H1 (cell line): ENCODE data around the gene IGLON5. TPM values are rescaled to one million over a fixed set of nuclear protein-coding genes. Genes with fewer than 3 reads are reported as not detected.

Experiments used
- CTCF ChIA-PET: fragments of 300-600 bp; sonication (Branson Sonifier 250); formaldehyde crosslinking; loops from one replicate; lab custom pipeline; 2021; ENCODE audit not compliant: partially characterized antibody; lab: Charles Lee
- POLR2A ChIA-PET: fragments of 300-600 bp; sonication (Branson Sonifier 250); formaldehyde crosslinking; loops from one replicate; lab custom pipeline; 2021; ENCODE audit warnings: inconsistent platforms; ENCODE audit not compliant: partially characterized antibody; lab: Charles Lee
- DNase-seq, 2 experiments: peaks; one replicate each; pipeline versions ENCODE4 v3.0.0 to v3.0.0-alpha.2; 2010 to 2022; ENCODE audit warnings: low spot score in 2 of 2, low read depth in 1 of 2, mixed read lengths in 1 of 2
- FAIRE-seq: peaks from 2 replicates; lab custom pipeline; 2011; peaks lifted over from hg19 to GRCh38; lab: Jason Lieb, UNC
- H2AFZ ChIP-seq: 2 replicates; pipeline ENCODE4 v1.8.1; 2012; ENCODE audit warnings: low read length, inconsistent platforms
- H2AK5ac ChIP-seq: 2 replicates; pipeline ENCODE4 v1.6.1; 2013; ENCODE audit warnings: low read depth, low read length
- H2BK120ac ChIP-seq: replicated peaks from 2 replicates; pipeline ENCODE3; 2013; ENCODE audit warnings: low read depth, low read length, inconsistent platforms
- H2BK12ac ChIP-seq: 2 replicates; pipeline ENCODE4 v1.6.1; 2013; ENCODE audit warnings: low read depth, low read length
- H2BK15ac ChIP-seq: 2 replicates; pipeline ENCODE4 v1.6.1; 2013; ENCODE audit warnings: low read length
- H2BK20ac ChIP-seq: 2 replicates; pipeline ENCODE4 v1.6.1; 2013; ENCODE audit warnings: low read length
- H2BK5ac ChIP-seq: 2 replicates; pipeline ENCODE4 v1.6.1; 2013; ENCODE audit warnings: low read depth, low read length
- H3K14ac ChIP-seq: 2 replicates; pipeline ENCODE4 v1.6.1; 2013; ENCODE audit warnings: inconsistent platforms; ENCODE audit not compliant: insufficient read length
- H3K18ac ChIP-seq: 2 replicates; pipeline ENCODE4 v1.6.1; 2013; ENCODE audit warnings: low read length; ENCODE audit errors: extremely low read depth
- H3K23ac ChIP-seq: 2 replicates; pipeline ENCODE4 v1.6.1; 2013; ENCODE audit warnings: inconsistent platforms; ENCODE audit not compliant: insufficient read length
- H3K23me2 ChIP-seq: 2 replicates; pipeline ENCODE4 v1.6.1; 2013; ENCODE audit warnings: low read depth, low read length
- H3K27ac ChIP-seq: 2 replicates; pipeline ENCODE4 v1.6.1; 2011; ENCODE audit warnings: low read depth, low read length, inconsistent platforms
- H3K27me3 ChIP-seq, 4 experiments: replicated peaks in 1 of 4; 1 replicate in 1 of 4; 2 replicates in 3 of 4; pipeline versions ENCODE4 v1.6.1 to v1.8.1; 2011 to 2013; ENCODE audit warnings: low read length in 3 of 4, mild to moderate bottlenecking in 3 of 4, inconsistent platforms in 2 of 4, mixed read lengths in 2 of 4, moderate library complexity in 1 of 4; ENCODE audit not compliant: control insufficient read depth in 3 of 4, insufficient read depth in 3 of 4; ENCODE audit errors: extremely low read depth in 1 of 4
- H3K36me3 ChIP-seq, 4 experiments: 2 replicates each; pipeline versions ENCODE4 v1.6.1 to v1.8.1; 2011 to 2013; ENCODE audit warnings: mild to moderate bottlenecking in 4 of 4, low read length in 3 of 4, moderate library complexity in 2 of 4, control low read depth in 1 of 4, inconsistent platforms in 1 of 4; ENCODE audit not compliant: insufficient read depth in 4 of 4, control insufficient read depth in 2 of 4
- H3K4ac ChIP-seq: replicated peaks from 2 replicates; pipeline ENCODE3; 2013; ENCODE audit warnings: low read length, low read depth, mixed read lengths, inconsistent platforms; ENCODE audit not compliant: insufficient read length
- H3K4me1 ChIP-seq, 4 experiments: replicated peaks in 1 of 4; 1 replicate in 1 of 4; 2 replicates in 3 of 4; pipeline versions ENCODE4 v1.6.1 to v1.8.1; 2011 to 2013; ENCODE audit warnings: low read length in 3 of 4, inconsistent platforms in 2 of 4, mixed read lengths in 1 of 4; ENCODE audit not compliant: insufficient read depth in 4 of 4, control insufficient read depth in 3 of 4
- H3K4me2 ChIP-seq, 2 experiments: 2 replicates each; pipeline versions ENCODE4 v1.6.1 to v1.8.1; 2011 to 2013; ENCODE audit warnings: low read depth in 2 of 2, low read length in 2 of 2, control low read depth in 1 of 2, inconsistent platforms in 1 of 2, mild to moderate bottlenecking in 1 of 2; ENCODE audit not compliant: insufficient read depth in 1 of 2
- H3K4me3 ChIP-seq, 4 experiments: fragments of 200-600, 300-600 bp in 1 of 4; sonication (generic), shearing (Covaris generic), sonication (Bioruptor Twin) in 1 of 4; 2 replicates each; pipeline versions ENCODE4 v1.5.1 to v1.8.1; 2011 to 2016; ENCODE audit warnings: low read length in 4 of 4, low read depth in 3 of 4, control low read depth in 2 of 4, inconsistent platforms in 2 of 4, mild to moderate bottlenecking in 2 of 4, mixed read lengths in 1 of 4, moderate library complexity in 1 of 4; ENCODE audit not compliant: insufficient read depth in 2 of 4; ENCODE audit errors: extremely low read depth in 1 of 4
- H3K56ac ChIP-seq: replicated peaks from 2 replicates; pipeline ENCODE3; 2013; ENCODE audit warnings: low read depth, mild to moderate bottlenecking, mixed read lengths, low read length, inconsistent platforms; ENCODE audit not compliant: insufficient read length
- H3K79me1 ChIP-seq: 2 replicates; pipeline ENCODE4 v1.6.1; 2013; ENCODE audit warnings: low read depth, low read length, control low read depth
- H3K79me2 ChIP-seq, 2 experiments: 2 replicates each; pipeline versions ENCODE4 v1.6.1 to v1.8.1; 2012 to 2013; ENCODE audit warnings: low read length in 2 of 2, mild to moderate bottlenecking in 2 of 2, inconsistent platforms in 1 of 2; ENCODE audit not compliant: insufficient read depth in 2 of 2, control insufficient read depth in 1 of 2
- H3K9ac ChIP-seq, 4 experiments: replicated peaks in 1 of 4; 1 replicate in 1 of 4; 2 replicates in 3 of 4; pipeline versions ENCODE4 v1.6.1 to v1.8.1; 2011 to 2013; ENCODE audit warnings: low read depth in 3 of 4, low read length in 3 of 4, control low read depth in 2 of 4, mild to moderate bottlenecking in 2 of 4, moderate library complexity in 2 of 4, inconsistent platforms in 1 of 4; ENCODE audit errors: extremely low read depth in 1 of 4
- H3K9me3 ChIP-seq, 2 experiments: 2 replicates each; pipeline versions ENCODE4 v1.6.1 to v1.8.1; 2012 to 2013; ENCODE audit warnings: mild to moderate bottlenecking in 2 of 2, moderate library complexity in 2 of 2, control low read depth in 1 of 2, inconsistent platforms in 1 of 2, low read depth in 1 of 2, low read length in 1 of 2, mixed read lengths in 1 of 2; ENCODE audit not compliant: insufficient read depth in 2 of 2
- H4K20me1 ChIP-seq, 2 experiments: replicated peaks in 1 of 2; 2 replicates each; pipeline versions ENCODE3 to v1.8.1; 2011 to 2013; ENCODE audit warnings: inconsistent platforms in 2 of 2, low read length in 2 of 2, mild to moderate bottlenecking in 1 of 2; ENCODE audit not compliant: insufficient read depth in 2 of 2, control insufficient read depth in 1 of 2
- H4K5ac ChIP-seq: 2 replicates; pipeline ENCODE4 v1.6.1; 2013; ENCODE audit warnings: low read length, low read depth, mixed read lengths, inconsistent platforms; ENCODE audit not compliant: insufficient read length
- H4K8ac ChIP-seq: 2 replicates; pipeline ENCODE4 v1.8.0; 2013; ENCODE audit warnings: mild to moderate bottlenecking, moderate library complexity, low read length, inconsistent platforms; ENCODE audit not compliant: insufficient read depth; ENCODE audit errors: extremely low read depth
- H4K91ac ChIP-seq: replicated peaks from 2 replicates; pipeline ENCODE3; 2013; ENCODE audit warnings: low read length, mixed read lengths, inconsistent platforms; ENCODE audit not compliant: insufficient read length
- BACH1 ChIP-seq: IDR thresholded peaks from 2 replicates; pipeline ENCODE4 v1.6.1; 2012; ENCODE audit warnings: low read length, improper control_type of control experiment
- SUZ12 ChIP-seq: fragments of 200-600 bp; sonication (generic); IDR thresholded peaks from 2 replicates; pipeline ENCODE4 v1.6.1; 2012; ENCODE audit warnings: mild to moderate bottlenecking, inconsistent platforms, low read length, moderate library complexity, mixed read lengths
- WGBS, 2 experiments: shearing (Covaris generic) in 1 of 2; methylation state at CpG; one replicate each; pipeline versions ENCODE4 v1.1.6 to v1.1.7; 2013 to 2015; ENCODE audit warnings: low lambda C conversion rate in 2 of 2, mixed read lengths in 2 of 2, inconsistent platforms in 1 of 2, low coverage in 1 of 2, missing lambda C conversion rate in 1 of 2; ENCODE audit not compliant: insufficient replicate concordance in 2 of 2, insufficient coverage in 1 of 2, insufficient read length in 1 of 2; ENCODE audit errors: extremely low coverage in 1 of 2, missing lambda C conversion rate in 1 of 2; 5-methylcytosine and 5-hydroxymethylcytosine counted together
- polyA plus RNA-seq, 7 experiments: library from polyadenylated mRNA; depleted of rRNA in 3 of 7; stranded (reverse) in 5 of 7; unstranded in 2 of 7; fragments of >200 nt in 5 of 7; fragments of 200-250 nt in 2 of 7; gene quantifications; 1 replicate in 5 of 7; 2 replicates in 1 of 7; 4 replicates in 1 of 7; pipeline versions ENCODE4 v1.2.1 to v1.2.3, GENCODE V29; 2011 to 2013; ENCODE audit warnings: missing spikeins in 2 of 7, mixed read lengths in 2 of 7
- total RNA-seq: library from RNA; stranded (reverse); fragmentation: NEBNext Ultra II Directional; extraction: Animal tissue kit (Norgen Biotek cat#: 25700); gene quantifications from 2 replicates; pipeline ENCODE4 v1.2.1, GENCODE V29; 2021

IGLON5 gene
- total and polyA plus RNA-seq, 2 of the 8 experiments (the other 6 are each of a cell fraction or from before 2014, with no cell fraction given): 31.8 to 34.6 TPM

GRCh38 chr19:51326216-51327065 lies 15.0 kb downstream of the IGLON5 start:
- WGBS, 2 experiments: 63% methylated on average over 3 of the region's 36 CpGs; no CpG with 5 or more reads in 1 of the 2 experiments
- no peak overlapping the region for H2AFZ ChIP-seq
- H3K27ac ChIP-seq: no peak overlapping the region
- H3K56ac ChIP-seq: no peak overlapping the region
- no peak overlapping the region for H3K9ac ChIP-seq
- no peak overlapping the region for H2BK12ac ChIP-seq
- no peaks in the 10 kb centered on the region for H3K9me3 ChIP-seq
- H2BK5ac ChIP-seq: no peak overlapping the region
- H3K18ac ChIP-seq: no peak overlapping the region
- no peak overlapping the region for H2BK15ac ChIP-seq
- no peak overlapping the region for H4K8ac ChIP-seq
- H2BK120ac ChIP-seq: no peak overlapping the region
- H3K79me2 ChIP-seq: no peaks in the 10 kb centered on the region
- H4K5ac ChIP-seq: no peak overlapping the region
- CTCF ChIA-PET: interaction anchor here (0.7 to 1.8 kb wide), 8 partner anchors 9 to 168 kb away, joined by 3 to 6 read pairs (median 4); no protein-coding TSS in a partner anchor
- H3K14ac ChIP-seq: no peak overlapping the region
- H4K91ac ChIP-seq: no peak overlapping the region
- H3K4ac ChIP-seq: no peak overlapping the region
- H3K4me2 ChIP-seq: peak overlapping the region; percentile 36 to 97
- H3K23me2 ChIP-seq: peaks cover 6% of the 10 kb centered on the region; the same call in 1 of the 2 replicates
- H2AK5ac ChIP-seq: no peak overlapping the region
- no peak for DNase-seq
- H3K27me3 ChIP-seq: peaks cover 0 to 6% (median 4%) of the 10 kb centered on the region in 4 experiments; a peak in 4 of 7 replicates
- H3K4me1 ChIP-seq: peaks cover 0 to 8% (median 5%) of the 10 kb centered on the region in 4 experiments; a peak in 4 of 7 replicates
- H3K4me3 ChIP-seq: peak overlapping the region; percentile 21 to 62 (median 42)
- FAIRE-seq: no peak
- TF ChIP-seq BACH1 (no peak), SUZ12 (0 out of 2 replicates have a peak, but pooled peaks have one; percentile 26)
- TF ChIP-seq, all 59 proteins: peak for 1
- Histone ChIP-seq H2BK20ac (no peak overlapping the region), H3K36me3 (peaks cover 0 to 13% (median 2%) of the 10 kb centered on the region in 4 experiments; a peak in 4 of 8 replicates), H3K79me1 (no peaks in the 10 kb centered on the region), H3K23ac (no peak overlapping the region), H4K20me1 (peaks cover 3 to 4% of the 10 kb centered on the region in 2 experiments)
- POLR2A ChIA-PET: interaction anchor here (0.7 to 3.4 kb wide), 6 partner anchors 8 to 381 kb away, joined by 3 to 19 read pairs (median 4); no protein-coding TSS in a partner anchor
